Spinal cord (tissue), 10 donors: ENCODE results near the gene ERP44. TPM values are rescaled to one million over a fixed set of nuclear protein-coding genes. Genes with fewer than 3 reads are reported as not detected.

Experiments used
- DNase-seq, 6 donors: peaks; one replicate each; pipeline versions ENCODE4 v3.0.0 to v3.0.0-alpha.2; 2013 to 2015; ENCODE audit warnings: low spot score in 6 of 6, low read depth in 4 of 6
- H3K27ac ChIP-seq: one replicate; pipeline ENCODE4 v1.5.1; 2013; ENCODE audit warnings: low read depth, low read length, control low read depth
- H3K27me3 ChIP-seq: one replicate; pipeline ENCODE4 v1.6.1; 2013; ENCODE audit warnings: low read length; ENCODE audit not compliant: control insufficient read depth, insufficient read depth
- H3K36me3 ChIP-seq: one replicate; pipeline ENCODE4 v1.6.1; 2013; ENCODE audit warnings: low read length; ENCODE audit not compliant: control insufficient read depth, insufficient read depth
- H3K4me1 ChIP-seq: one replicate; pipeline ENCODE4 v1.6.1; 2013; ENCODE audit warnings: low read length; ENCODE audit not compliant: control insufficient read depth, insufficient read depth
- H3K4me3 ChIP-seq: one replicate; pipeline ENCODE4 v1.5.1; 2013; ENCODE audit warnings: low read depth, low read length, control low read depth
- H3K9me3 ChIP-seq: one replicate; pipeline ENCODE4 v1.6.1; 2013; ENCODE audit warnings: low read length; ENCODE audit not compliant: control insufficient read depth, insufficient read depth
- WGBS: methylation state at CpG from one replicate; pipeline ENCODE4 v1.1.5; 2013; ENCODE audit warnings: missing lambda C conversion rate; ENCODE audit not compliant: insufficient coverage; 5-methylcytosine and 5-hydroxymethylcytosine counted together
- polyA plus RNA-seq, 2 donors: library from polyadenylated mRNA; unstranded; fragments of 120-200 nt; gene quantifications; one replicate each; pipeline ENCODE4 v1.2.1, GENCODE V29; 2013; ENCODE audit not compliant: insufficient read length in 2 of 2
- small RNA-seq: library from RNA; depleted of rRNA; stranded (forward); fragments of <200 nt; gene quantifications from one replicate; pipeline ENCODE3, GENCODE V24; 2014; ENCODE audit warnings: low replicate concordance
- total RNA-seq, 2 donors: library from RNA; depleted of rRNA in 1 of 2; stranded (reverse); fragments of 120-200 nt in 1 of 2; fragments of >200 nt in 1 of 2; gene quantifications; one replicate each; pipeline versions ENCODE4 v1.2.3 to v1.2.4, GENCODE V29; 2013 to 2014
- donor health status: healthy.

Gene ERP44
- total and polyA plus RNA-seq, 4 donors, result 20.4 to 25.6 (median 23.3) TPM

DNA sequence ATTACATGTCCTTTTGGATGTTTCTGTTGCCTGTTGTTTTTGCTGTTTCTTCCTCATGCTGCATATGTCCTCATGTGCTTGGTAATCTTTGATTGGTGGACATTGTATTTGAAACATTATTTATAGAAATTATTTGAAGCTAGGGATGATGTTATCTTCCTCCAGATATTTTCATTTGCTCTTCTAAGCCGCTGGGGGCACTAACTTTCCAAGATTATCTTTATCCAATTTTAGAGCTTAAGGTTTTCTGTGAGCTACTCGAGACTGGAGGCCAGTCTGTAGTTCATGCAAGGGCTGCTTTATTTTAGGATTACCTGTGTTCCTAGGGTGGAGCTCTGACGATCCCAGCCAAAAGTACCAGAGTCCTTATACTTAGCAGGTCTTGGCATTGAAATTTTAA, 151.4 kb downstream of the ERP44 start:
- no CpG with 5 or more reads among the region's 3 CpGs for WGBS
- no peaks in the 10 kb centered on the region for H3K36me3 ChIP-seq
- H3K27ac ChIP-seq, result no peak overlapping the region
- H3K27me3 ChIP-seq, result no peaks in the 10 kb centered on the region
- no peaks in the 10 kb centered on the region for H3K9me3 ChIP-seq
- DNase-seq, result no peak
- H3K4me3 ChIP-seq, result no peak overlapping the region
- no peaks in the 10 kb centered on the region for H3K4me1 ChIP-seq

GRCh38 chr9:99936947-99937587, 161.7 kb downstream of the ERP44 start:
- Histone ChIP-seq H3K4me1 (no peaks in the 10 kb centered on the region), H3K27ac (no peak overlapping the region), H3K27me3 (no peaks in the 10 kb centered on the region), H3K36me3 (no peaks in the 10 kb centered on the region), H3K4me3 (no peak overlapping the region), H3K9me3 (peaks cover 3% of the 10 kb centered on the region)
- DNase-seq, result no peak
- WGBS, result no CpG with 5 or more reads among the region's 4 CpGs

GRCh38 chr9:99931155-99931840, 167.5 kb downstream of the ERP44 start:
- Histone ChIP-seq H3K9me3 (no peaks in the 10 kb centered on the region), H3K27me3 (no peaks in the 10 kb centered on the region), H3K4me3 (no peak overlapping the region), H3K36me3 (no peaks in the 10 kb centered on the region), H3K4me1 (no peaks in the 10 kb centered on the region), H3K27ac (no peak overlapping the region)
- DNase-seq, result no peak
- WGBS, result 100% methylated on average over 3 of the region's 6 CpGs

- no peak for DNase-seq
- H3K4me1 ChIP-seq, result no peaks in the 10 kb centered on the region
- WGBS, result no CpG with 5 or more reads among the region's 2 CpGs
- no peaks in the 10 kb centered on the region for H3K36me3 ChIP-seq
- H3K27ac ChIP-seq, result no peak overlapping the region
- peaks cover 2% of the 10 kb centered on the region for H3K9me3 ChIP-seq
- no peaks in the 10 kb centered on the region for H3K27me3 ChIP-seq
- H3K4me3 ChIP-seq, result no peak overlapping the region
Observed at GRCh38 chr9:99929652-99930051, 169.1 kb downstream of the ERP44 start.

Small RNAs within 50 kb of the gene (small RNA-seq; reads per million reads assigned to genes)
- gene RN7SL75P, result not detected

Other genes starting within 250 kb of the ERP44 start
- 10 to 100 TPM; 31.8 to 42.2 TPM for gene STX17, start 192.3 kb downstream of the ERP44 start, total RNA-seq
- gene STX17, start 192.3 kb downstream of the ERP44 start, polyA plus RNA-seq, result 10 to 100 TPM; 16.2 to 23.0 TPM
- 10 to 100 TPM; 26.4 to 33.1 TPM for gene INVS, start 243 bp upstream of the ERP44 start, total RNA-seq
- 10 to 100 TPM; 11.8 to 11.9 TPM for gene INVS, start 243 bp upstream of the ERP44 start, polyA plus RNA-seq